Measurements from ENCODE around the gene MAP1S. TPM values are rescaled to one million over a fixed set of nuclear protein-coding genes. Genes with fewer than 3 reads are reported as not detected.
A peak's percentile ranks its signal among the peaks of the same experiment; 100 is the strongest.
"Not testable (repeated sequence)": the region's sequence is repeated elsewhere in the genome, so short reads cannot be mapped to it uniquely, and the experiment has no call there.

The MAP1S gene
- total RNA-seq, 1 donor: 15.1 TPM

- no peak for TF ChIP-seq CTCF (IDR thresholded peaks at IDR 0.05; ENCODE audit: insufficient read depth, low read depth, low read length)
- no peak overlapping the region for H3K4me3 ChIP-seq (ENCODE audit: low read depth, low read length)
- DNase-seq (ENCODE audit: low read depth): no peak
These were observed 48.3 kb downstream of the MAP1S start for GRCh38 chr19:17767559-17767958.

GRCh38 chr19:17770613-17771012 lies 51.3 kb downstream of the MAP1S start:
- TF ChIP-seq CTCF (IDR thresholded peaks at IDR 0.05; ENCODE audit: insufficient read depth, low read depth, low read length): no peak

GRCh38 chr19:17772172-17772571 lies 52.9 kb downstream of the MAP1S start:
- TF ChIP-seq CTCF (IDR thresholded peaks at IDR 0.05; ENCODE audit: insufficient read depth, low read depth, low read length): no peak
- H3K4me3 ChIP-seq (ENCODE audit: low read depth, low read length): no peak overlapping the region
- DNase-seq (ENCODE audit: low read depth): no peak

More at GRCh38 chr19:17770613-17771012, 51.3 kb downstream of the MAP1S start:
- no peak overlapping the region for H3K4me3 ChIP-seq (ENCODE audit: low read depth, low read length)
- no peak for DNase-seq (ENCODE audit: low read depth)

GRCh38 chr19:17775245-17775927 lies 56.1 kb downstream of the MAP1S start:
- TF ChIP-seq CTCF (IDR thresholded peaks at IDR 0.05; ENCODE audit: insufficient read depth, low read depth, low read length): peak; percentile 75
- peak; percentile 37 for DNase-seq (ENCODE audit: low read depth)
- no peak overlapping the region for H3K4me3 ChIP-seq (ENCODE audit: low read depth, low read length)

- H3K4me3 ChIP-seq (ENCODE audit: low read depth, low read length): no peak overlapping the region
- peak; percentile 16 for DNase-seq (ENCODE audit: low read depth)
- TF ChIP-seq CTCF (IDR thresholded peaks at IDR 0.05; ENCODE audit: insufficient read depth, low read depth, low read length): no peak
These were observed 56.9 kb downstream of the MAP1S start for GRCh38 chr19:17775991-17776803.

- H3K4me3 ChIP-seq (ENCODE audit: low read depth, low read length); DNase-seq (ENCODE audit: low read depth): not testable (repeated sequence)
These were observed 58.6 kb downstream of the MAP1S start for GRCh38 chr19:17777840-17778239.

GRCh38 chr19:17778251-17778967 lies 59.1 kb downstream of the MAP1S start:
- peak; percentile 30 for DNase-seq (ENCODE audit: low read depth)
- TF ChIP-seq CTCF (IDR thresholded peaks at IDR 0.05; ENCODE audit: insufficient read depth, low read depth, low read length): no peak
- H3K4me3 ChIP-seq (ENCODE audit: low read depth, low read length): peak overlapping the region; percentile 29
